ENCODE measurements around the gene RALGAPB. TPM values are rescaled to one million over a fixed set of nuclear protein-coding genes. Genes with fewer than 3 reads are reported as not detected.

The RALGAPB gene
- total and polyA plus RNA-seq, 2 of the 13 experiments (the other 11 are each of a cell fraction or from before 2014, with no cell fraction given), result 17.6 to 30.6 TPM

DNA sequence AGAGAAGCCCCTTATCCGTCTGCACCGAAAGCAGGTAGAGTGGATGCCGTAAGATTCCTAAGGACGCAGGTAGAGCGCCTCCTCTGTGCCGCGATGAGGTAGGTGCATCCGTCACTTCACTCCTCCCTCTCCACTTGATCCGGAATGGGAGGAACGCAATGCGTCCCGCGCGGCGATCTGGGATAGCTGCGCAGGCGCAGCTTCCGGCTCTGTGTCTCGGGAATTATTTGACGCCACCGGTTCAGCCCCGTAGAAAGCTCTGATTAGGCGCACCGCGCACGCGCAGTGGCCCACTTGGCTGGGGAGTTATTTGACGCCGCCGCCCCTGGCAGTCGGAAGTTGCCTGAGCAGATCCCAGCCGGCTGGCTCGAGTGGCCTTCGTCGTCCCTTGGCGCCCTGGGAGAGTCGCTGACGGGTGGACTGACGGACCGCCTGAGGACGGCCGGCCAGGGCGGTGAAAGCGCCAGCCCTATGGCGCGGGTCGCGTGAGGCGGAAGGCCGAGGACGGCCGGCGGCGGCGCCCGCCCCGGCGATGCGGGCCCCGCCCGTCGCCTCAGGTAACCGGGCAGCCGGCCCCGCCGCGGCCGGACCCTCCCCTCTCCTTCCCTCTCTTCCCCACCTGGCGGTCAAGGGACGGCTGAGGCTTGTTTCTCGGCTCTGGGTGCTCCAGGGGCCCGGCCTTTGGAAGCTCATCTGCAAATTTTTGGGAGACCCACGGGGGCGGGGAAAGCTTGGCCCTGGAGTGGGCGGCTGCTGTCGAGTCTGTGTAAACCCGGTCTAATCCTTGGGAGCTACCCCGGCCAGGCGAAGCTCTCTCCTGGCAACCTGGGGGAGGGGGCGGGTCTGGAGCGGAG, at the start of gene RALGAPB (continued):
- peak; percentile 76 for TF ChIP-seq PRDM10 (CRISPR knock-in tag; IDR thresholded peaks at IDR 0.05; ENCODE audit: low read depth)
- TF ChIP-seq ZNF777 (CRISPR knock-in tag; IDR thresholded peaks at IDR 0.05), result peak; percentile 96
- no peak for TF ChIP-seq SRF (IDR thresholded peaks at IDR 0.05; ENCODE audit: low read depth, low read length)
- TF ChIP-seq ARHGAP35 (CRISPR knock-in tag; IDR thresholded peaks at IDR 0.05; ENCODE audit: borderline replicate concordance), result 0 out of 2 replicates have a peak, but pooled peaks have one; percentile 73
- peak; percentile 67; the same call in 1 of the 2 replicates for TF ChIP-seq SMAD1 (CRISPR knock-in tag; IDR thresholded peaks at IDR 0.05; ENCODE audit: borderline replicate concordance, low read depth)
- peak; percentile 67 for TF ChIP-seq TAF15 (IDR thresholded peaks at IDR 0.05; ENCODE audit: low read depth, low read length, poor library complexity, severe bottlenecking)
- TF ChIP-seq ZNF496 (CRISPR knock-in tag; IDR thresholded peaks at IDR 0.05; ENCODE audit: insufficient replicate concordance), result no peak
- TF ChIP-seq ZNF530 (CRISPR knock-in tag; IDR thresholded peaks at IDR 0.05; ENCODE audit: low read depth), result no peak
- TF ChIP-seq ZNF616 (CRISPR knock-in tag; IDR thresholded peaks at IDR 0.05; ENCODE audit: low read depth), result no peak
- TF ChIP-seq, protein P1, sequence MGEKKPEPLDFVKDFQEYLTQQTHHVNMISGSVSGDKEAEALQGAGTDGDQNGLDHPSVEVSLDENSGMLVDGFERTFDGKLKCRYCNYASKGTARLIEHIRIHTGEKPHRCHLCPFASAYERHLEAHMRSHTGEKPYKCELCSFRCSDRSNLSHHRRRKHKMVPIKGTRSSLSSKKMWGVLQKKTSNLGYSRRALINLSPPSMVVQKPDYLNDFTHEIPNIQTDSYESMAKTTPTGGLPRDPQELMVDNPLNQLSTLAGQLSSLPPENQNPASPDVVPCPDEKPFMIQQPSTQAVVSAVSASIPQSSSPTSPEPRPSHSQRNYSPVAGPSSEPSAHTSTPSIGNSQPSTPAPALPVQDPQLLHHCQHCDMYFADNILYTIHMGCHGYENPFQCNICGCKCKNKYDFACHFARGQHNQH (CRISPR knock-in tag; IDR thresholded peaks at IDR 0.05), result peak; percentile 66; the same call in 1 of the 2 replicates
- no peak for TF ChIP-seq SOX13 (IDR thresholded peaks at IDR 0.05)
- TF ChIP-seq SOX13 (CRISPR knock-in tag; conservative IDR thresholded peaks at IDR 0.05 in 1 of 2, IDR thresholded peaks at IDR 0.05 in 1 of 2), result peak in 1 of 2 experiments; percentile 25; a peak in 2 of 4 replicates
- TF ChIP-seq YEATS4 (CRISPR knock-in tag; IDR thresholded peaks at IDR 0.05; ENCODE audit: borderline replicate concordance), result peak; percentile 95
- no peak for TF ChIP-seq TIGD3 (CRISPR knock-in tag; IDR thresholded peaks at IDR 0.05; ENCODE audit: borderline replicate concordance)
- TF ChIP-seq PAX8 (CRISPR knock-in tag; IDR thresholded peaks at IDR 0.05; ENCODE audit: borderline replicate concordance), result no peak
- TF ChIP-seq KAT2B (IDR thresholded peaks at IDR 0.05; ENCODE audit: borderline replicate concordance, low read depth, low read length), result no peak
- TF ChIP-seq, protein P2, sequence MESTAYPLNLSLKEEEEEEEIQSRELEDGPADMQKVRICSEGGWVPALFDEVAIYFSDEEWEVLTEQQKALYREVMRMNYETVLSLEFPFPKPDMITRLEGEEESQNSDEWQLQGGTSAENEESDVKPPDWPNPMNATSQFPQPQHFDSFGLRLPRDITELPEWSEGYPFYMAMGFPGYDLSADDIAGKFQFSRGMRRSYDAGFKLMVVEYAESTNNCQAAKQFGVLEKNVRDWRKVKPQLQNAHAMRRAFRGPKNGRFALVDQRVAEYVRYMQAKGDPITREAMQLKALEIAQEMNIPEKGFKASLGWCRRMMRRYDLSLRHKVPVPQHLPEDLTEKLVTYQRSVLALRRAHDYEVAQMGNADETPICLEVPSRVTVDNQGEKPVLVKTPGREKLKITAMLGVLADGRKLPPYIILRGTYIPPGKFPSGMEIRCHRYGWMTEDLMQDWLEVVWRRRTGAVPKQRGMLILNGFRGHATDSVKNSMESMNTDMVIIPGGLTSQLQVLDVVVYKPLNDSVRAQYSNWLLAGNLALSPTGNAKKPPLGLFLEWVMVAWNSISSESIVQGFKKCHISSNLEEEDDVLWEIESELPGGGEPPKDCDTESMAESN (CRISPR knock-in tag; conservative IDR thresholded peaks at IDR 0.05), result peak; percentile 94
- peak; percentile 98 for TF ChIP-seq ZNF674 (CRISPR knock-in tag; IDR thresholded peaks at IDR 0.05; ENCODE audit: low read depth)
- TF ChIP-seq CCDC6 (CRISPR knock-in tag; IDR thresholded peaks at IDR 0.05), result no peak
- no peak for TF ChIP-seq ZNF235 (CRISPR knock-in tag; IDR thresholded peaks at IDR 0.05; ENCODE audit: borderline replicate concordance)
